Esophagus (tissue), 2 donors: ENCODE data around the gene MTSS2. TPM values are rescaled to one million over a fixed set of nuclear protein-coding genes. Genes with fewer than 3 reads are reported as not detected.
A peak's percentile ranks its signal among the peaks of the same experiment; 100 is the strongest.

Experiments used
- H3K27ac ChIP-seq, 2 donors: one replicate each; pipeline ENCODE4 v1.5.1; 2013; ENCODE audit warnings: low read depth in 2 of 2, mild to moderate bottlenecking in 2 of 2, inconsistent platforms in 1 of 2, low read length in 1 of 2, moderate library complexity in 1 of 2
- H3K27me3 ChIP-seq, 2 donors: one replicate each; pipeline ENCODE4 v1.6.1; 2013; ENCODE audit warnings: low read length in 2 of 2, control low read depth in 1 of 2, mild to moderate bottlenecking in 1 of 2; ENCODE audit not compliant: insufficient read depth in 2 of 2, control insufficient read depth in 1 of 2
- H3K36me3 ChIP-seq, 2 donors: one replicate each; pipeline ENCODE4 v1.6.1; 2013; ENCODE audit warnings: low read length in 1 of 2; ENCODE audit not compliant: control insufficient read depth in 2 of 2, insufficient read depth in 2 of 2
- H3K4me1 ChIP-seq, 2 donors: one replicate each; pipeline ENCODE4 v1.6.1; 2013; ENCODE audit warnings: low read length in 1 of 2; ENCODE audit not compliant: control insufficient read depth in 2 of 2, insufficient read depth in 2 of 2
- H3K4me3 ChIP-seq, 2 donors: one replicate each; pipeline ENCODE4 v1.5.1; 2013; ENCODE audit warnings: low read length in 2 of 2, mild to moderate bottlenecking in 2 of 2, low read depth in 1 of 2, moderate library complexity in 1 of 2
- H3K9me3 ChIP-seq, 2 donors: one replicate each; pipeline ENCODE4 v1.6.1; 2013; ENCODE audit warnings: mild to moderate bottlenecking in 2 of 2, low read depth in 1 of 2, low read length in 1 of 2, moderate library complexity in 1 of 2; ENCODE audit not compliant: control insufficient read depth in 2 of 2, insufficient read depth in 1 of 2
- WGBS, 2 donors: extraction: QIAGEN DNeasy Blood & Tissue Kit; methylation state at CpG; one replicate each; pipeline ENCODE4 v1.1.7; 2013; 5-methylcytosine and 5-hydroxymethylcytosine counted together
- polyA plus RNA-seq, 2 donors: library from polyadenylated mRNA; stranded (reverse); fragments of 200-250 nt; gene quantifications; one replicate each; pipeline ENCODE4 v1.2.3, GENCODE V29; 2013
- donor health status: healthy with polysubstance abuse.
- donor health status: Bipolar disorder and iron deficiency.

MTSS2 gene
- polyA plus RNA-seq, 2 donors, result 27.4 to 62.9 TPM

DNA sequence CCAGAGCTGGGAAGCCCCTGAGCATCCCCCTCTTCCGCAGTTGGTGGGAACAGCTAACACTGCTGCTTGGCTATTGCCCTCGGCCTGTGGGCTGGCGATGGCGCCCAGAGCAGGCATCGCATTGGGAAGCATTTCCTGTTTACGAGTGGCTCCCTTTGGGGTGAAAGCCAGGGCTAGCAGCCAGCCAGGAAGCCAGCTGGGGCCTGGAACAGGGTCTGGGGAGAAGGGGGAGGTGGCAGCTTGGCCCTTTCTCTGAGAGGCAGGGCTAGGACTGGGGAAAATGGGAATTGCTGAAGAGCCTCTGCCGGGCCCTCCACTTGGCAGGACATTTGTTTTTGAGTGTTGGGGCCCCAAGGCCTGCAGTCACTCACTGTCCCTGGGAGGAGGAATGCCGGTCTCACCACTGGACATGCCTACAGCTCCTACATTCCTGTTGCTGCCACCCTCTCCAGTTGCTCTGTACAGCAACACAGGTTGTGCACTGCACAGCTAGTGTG is 2.4 kb upstream of the MTSS2 start:
- H3K4me1 ChIP-seq, result peaks cover 38 to 61% of the 10 kb centered on the region in 2 donors
- WGBS, 2 donors, result 47 to 55% methylated on average over 8 of the region's 8 CpGs
- no peaks in the 10 kb centered on the region for H3K9me3 ChIP-seq
- no peak overlapping the region for H3K4me3 ChIP-seq
- peaks cover 0 to 1% of the 10 kb centered on the region in 2 donors for H3K36me3 ChIP-seq
- no peaks in the 10 kb centered on the region for H3K27me3 ChIP-seq
- peak overlapping the region; percentile 85 to 92 for H3K27ac ChIP-seq

DNA sequence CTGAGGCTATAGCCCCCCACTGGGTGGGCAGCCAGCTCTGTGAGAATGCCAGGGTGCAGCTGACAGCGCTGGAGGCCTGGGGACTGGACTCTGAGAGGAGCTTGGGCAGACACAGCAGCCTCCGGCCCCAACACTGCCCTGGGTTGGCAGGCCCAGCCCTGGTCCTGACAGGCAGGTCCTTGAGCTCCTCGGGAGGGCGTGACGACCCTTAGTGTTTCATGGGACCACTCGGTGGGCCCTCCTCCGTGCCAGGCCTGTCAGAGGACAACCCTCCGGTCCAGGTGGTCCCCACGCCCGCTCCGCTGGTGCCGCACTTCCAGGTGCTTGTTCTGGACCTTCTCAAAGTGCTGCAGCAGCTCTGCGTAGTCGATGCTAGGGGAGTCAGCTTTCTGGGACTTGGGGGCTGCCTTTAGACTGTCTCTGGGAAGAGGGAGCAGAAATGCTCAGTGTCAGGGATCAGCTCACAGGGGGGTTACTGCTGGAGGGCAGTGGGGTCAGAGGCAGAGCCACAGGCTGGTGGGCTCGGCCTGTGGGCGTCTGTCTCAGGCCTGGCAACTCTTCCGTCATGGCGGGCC is 1.9 kb upstream of the MTSS2 start:
- Histone ChIP-seq H3K9me3 (no peaks in the 10 kb centered on the region), H3K4me3 (no peak overlapping the region), H3K36me3 (peaks cover 0 to 5% of the 10 kb centered on the region in 2 donors), H3K27ac (peak overlapping the region; percentile 85 to 92), H3K27me3 (no peaks in the 10 kb centered on the region), H3K4me1 (peaks cover 38 to 61% of the 10 kb centered on the region in 2 donors)
- 80 to 84% methylated on average over 18 of the region's 18 CpGs for WGBS, 2 donors

- Histone ChIP-seq H3K4me1 (peaks cover 37 to 64% of the 10 kb centered on the region in 2 donors), H3K27ac (peak overlapping the region; percentile 92), H3K27me3 (no peaks in the 10 kb centered on the region), H3K4me3 (no peak overlapping the region), H3K36me3 (peaks cover 0 to 6% of the 10 kb centered on the region in 2 donors), H3K9me3 (no peaks in the 10 kb centered on the region)
- WGBS, 2 donors, result 44 to 52% methylated on average over 5 of the region's 5 CpGs
Observed at GRCh38 chr16:70687102-70687511, 1.3 kb upstream of the MTSS2 start.

- Histone ChIP-seq H3K4me3 (peak overlapping the region; percentile 31 to 79), H3K9me3 (no peaks in the 10 kb centered on the region), H3K36me3 (peaks cover 0 to 4% of the 10 kb centered on the region in 2 donors), H3K27me3 (no peaks in the 10 kb centered on the region), H3K27ac (peak overlapping the region; percentile 92), H3K4me1 (peaks cover 37 to 69% of the 10 kb centered on the region in 2 donors)
- WGBS, 2 donors, result 36 to 51% methylated on average over 29 of the region's 29 CpGs
Observed at GRCh38 chr16:70686376-70687101, 686 bp upstream of the MTSS2 start.

DNA sequence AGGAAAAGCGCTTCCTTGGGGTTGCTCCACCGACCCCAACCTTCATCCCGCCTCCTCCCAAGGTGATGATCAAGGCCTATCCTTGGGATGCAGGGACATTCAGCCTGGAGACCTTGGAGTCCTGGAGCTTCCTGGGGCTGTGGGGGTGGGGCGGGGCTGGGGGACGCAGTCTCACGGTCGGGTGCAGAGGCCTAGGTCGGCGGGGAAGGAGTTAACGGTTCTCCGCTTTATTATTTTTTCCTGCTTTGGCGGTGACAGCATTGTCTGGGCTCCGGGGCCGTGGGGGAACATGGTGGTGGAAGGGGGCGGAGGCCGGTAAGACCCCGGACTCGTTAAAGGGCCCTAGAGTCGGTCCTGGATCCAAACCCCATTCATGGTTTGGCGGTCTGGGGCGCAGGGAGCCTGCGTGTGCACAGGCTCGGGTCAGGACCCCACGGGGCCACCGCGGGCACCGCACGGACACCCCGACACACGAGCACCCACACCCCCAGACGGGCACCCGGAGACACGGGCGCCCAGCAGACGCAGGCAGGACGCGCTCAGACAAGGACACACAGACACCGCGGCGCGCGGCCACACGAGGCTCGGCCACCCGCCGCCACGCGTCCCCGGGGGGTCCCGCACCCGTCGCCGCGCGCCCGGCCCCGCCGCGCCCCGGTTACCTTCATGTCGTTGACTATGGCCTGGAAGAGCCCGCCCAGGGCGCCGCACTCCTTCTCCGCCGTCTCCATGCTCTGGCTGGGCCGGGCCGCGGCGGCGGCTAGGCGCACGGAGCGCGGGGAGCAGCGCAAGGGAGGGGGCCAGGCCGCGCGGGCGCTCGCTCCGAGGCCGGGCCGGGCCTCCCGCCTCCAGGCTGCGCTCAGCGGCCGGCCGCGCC is 554 bp downstream of the MTSS2 start:
- 2 to 3% methylated on average over 75 to 90 of the region's 90 CpGs for WGBS, 2 donors
- Histone ChIP-seq H3K36me3 (peaks cover 0 to 8% of the 10 kb centered on the region in 2 donors), H3K27ac (peak overlapping the region; percentile 72 to 92), H3K27me3 (no peaks in the 10 kb centered on the region), H3K9me3 (no peaks in the 10 kb centered on the region), H3K4me1 (peaks cover 28 to 71% of the 10 kb centered on the region in 2 donors), H3K4me3 (peak overlapping the region; percentile 79 to 80)

GRCh38 chr16:70684146-70685060 is 1.4 kb downstream of the MTSS2 start:
- peaks cover 22 to 62% of the 10 kb centered on the region in 2 donors for H3K4me1 ChIP-seq
- 37 to 51% methylated on average over 14 of the region's 14 CpGs for WGBS, 2 donors
- no peaks in the 10 kb centered on the region for H3K27me3 ChIP-seq
- peak overlapping the region; percentile 72 to 92 for H3K27ac ChIP-seq
- H3K4me3 ChIP-seq, result peak overlapping the region; percentile 79 to 80
- H3K9me3 ChIP-seq, result no peaks in the 10 kb centered on the region
- peaks cover 0 to 15% of the 10 kb centered on the region in 2 donors for H3K36me3 ChIP-seq

GRCh38 chr16:70683146-70683944 is 2.5 kb downstream of the MTSS2 start:
- H3K4me3 ChIP-seq, result peak overlapping the region in 1 of 2 donors; percentile 79
- H3K27ac ChIP-seq, result peak overlapping the region in 1 of 2 donors; percentile 37

More at GRCh38 chr16:70683146-70683944, 2.5 kb downstream of the MTSS2 start:
- 74 to 77% methylated on average over 13 of the region's 13 CpGs for WGBS, 2 donors
- H3K9me3 ChIP-seq, result no peaks in the 10 kb centered on the region
- peaks cover 4 to 25% of the 10 kb centered on the region in 2 donors for H3K36me3 ChIP-seq
- H3K27me3 ChIP-seq, result no peaks in the 10 kb centered on the region
- peaks cover 22 to 52% of the 10 kb centered on the region in 2 donors for H3K4me1 ChIP-seq
